ENCODE measurements around the gene NRP2.

NRP2 gene

DNA sequence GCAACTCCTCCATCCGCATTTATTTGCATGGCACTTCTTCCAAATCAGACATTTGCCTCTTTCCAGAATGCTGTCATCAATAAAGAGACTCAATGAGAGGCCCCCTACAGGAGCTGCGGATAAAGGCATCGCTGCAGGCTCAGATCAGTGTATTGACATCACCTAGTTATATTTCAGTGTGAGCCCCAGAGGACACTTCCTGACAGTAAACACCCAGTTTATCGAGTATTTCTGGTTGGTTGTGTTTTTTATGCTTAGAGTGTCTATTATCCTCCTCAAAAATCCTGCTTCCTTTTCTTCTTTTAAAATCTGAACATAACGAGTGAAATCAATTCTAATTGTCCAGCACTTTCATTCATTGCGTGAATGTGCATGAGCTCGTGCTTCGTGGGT, 38.8 kb downstream of the NRP2 start:
- no peak for DNase-seq
- TF ChIP-seq EZH2 (IDR thresholded peaks at IDR 0.05; ENCODE audit: borderline replicate concordance, low read depth, low read length, severe bottlenecking): no peak
- TF ChIP-seq, protein P1, sequence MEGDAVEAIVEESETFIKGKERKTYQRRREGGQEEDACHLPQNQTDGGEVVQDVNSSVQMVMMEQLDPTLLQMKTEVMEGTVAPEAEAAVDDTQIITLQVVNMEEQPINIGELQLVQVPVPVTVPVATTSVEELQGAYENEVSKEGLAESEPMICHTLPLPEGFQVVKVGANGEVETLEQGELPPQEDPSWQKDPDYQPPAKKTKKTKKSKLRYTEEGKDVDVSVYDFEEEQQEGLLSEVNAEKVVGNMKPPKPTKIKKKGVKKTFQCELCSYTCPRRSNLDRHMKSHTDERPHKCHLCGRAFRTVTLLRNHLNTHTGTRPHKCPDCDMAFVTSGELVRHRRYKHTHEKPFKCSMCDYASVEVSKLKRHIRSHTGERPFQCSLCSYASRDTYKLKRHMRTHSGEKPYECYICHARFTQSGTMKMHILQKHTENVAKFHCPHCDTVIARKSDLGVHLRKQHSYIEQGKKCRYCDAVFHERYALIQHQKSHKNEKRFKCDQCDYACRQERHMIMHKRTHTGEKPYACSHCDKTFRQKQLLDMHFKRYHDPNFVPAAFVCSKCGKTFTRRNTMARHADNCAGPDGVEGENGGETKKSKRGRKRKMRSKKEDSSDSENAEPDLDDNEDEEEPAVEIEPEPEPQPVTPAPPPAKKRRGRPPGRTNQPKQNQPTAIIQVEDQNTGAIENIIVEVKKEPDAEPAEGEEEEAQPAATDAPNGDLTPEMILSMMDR (IDR thresholded peaks at IDR 0.05; ENCODE audit: borderline replicate concordance, extremely low read depth, low read length, poor library complexity, severe bottlenecking): peak; percentile 31

DNA sequence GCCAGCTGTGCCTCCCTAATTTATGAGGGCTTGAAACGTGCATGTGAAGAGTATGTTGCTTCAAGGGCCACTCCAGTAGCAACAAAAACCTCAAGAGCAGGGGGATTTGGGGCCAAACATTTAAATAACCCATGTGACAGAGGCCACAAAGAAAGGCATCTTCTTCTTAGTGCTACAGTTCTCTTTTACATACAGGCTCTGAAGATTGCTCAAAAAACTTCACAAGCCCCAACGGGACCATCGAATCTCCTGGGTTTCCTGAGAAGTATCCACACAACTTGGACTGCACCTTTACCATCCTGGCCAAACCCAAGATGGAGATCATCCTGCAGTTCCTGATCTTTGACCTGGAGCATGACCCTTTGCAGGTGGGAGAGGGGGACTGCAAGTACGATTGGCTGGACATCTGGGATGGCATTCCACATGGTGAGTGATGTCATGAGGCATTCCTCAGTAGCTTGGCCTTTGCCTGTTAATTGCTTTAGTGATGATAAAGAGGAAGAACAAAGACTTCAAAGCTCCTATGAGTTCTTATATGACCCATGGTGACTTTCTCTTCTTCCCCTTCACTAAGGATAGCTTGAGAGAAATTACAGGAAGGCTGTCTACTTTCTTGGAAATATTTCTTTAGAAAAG, 40.1 kb downstream of the NRP2 start:
- no peak overlapping the region for H3K4me3 ChIP-seq (ENCODE audit: low read depth in 1 of 2, low read length in 2 of 2)
- H3K9ac ChIP-seq (ENCODE audit: low read depth, low read length): no peak overlapping the region
- no peaks in the 10 kb centered on the region for H3K79me2 ChIP-seq (ENCODE audit: insufficient read depth, low read length)
- no peaks in the 10 kb centered on the region for H3K4me1 ChIP-seq (ENCODE audit: insufficient read depth, low read length)
- H3K9me3 ChIP-seq (ENCODE audit: insufficient read depth, low read length, severe bottlenecking): no peaks in the 10 kb centered on the region
- DNase-seq (no peak), ATAC-seq (ENCODE audit: insufficient read depth, low read depth) (no peak)
- no peak overlapping the region for H3K27ac ChIP-seq (ENCODE audit: low read length)
- H4K20me1 ChIP-seq (ENCODE audit: insufficient read depth, low read length): no peaks in the 10 kb centered on the region
- H2AFZ ChIP-seq (ENCODE audit: low read depth, low read length): no peak overlapping the region
- no peak overlapping the region for H3K4me2 ChIP-seq (ENCODE audit: insufficient read depth, low read length)
- no peaks in the 10 kb centered on the region for H3K36me3 ChIP-seq (ENCODE audit: insufficient read depth, low read length)
- no peak for TF ChIP-seq EZH2 (IDR thresholded peaks at IDR 0.05; ENCODE audit: borderline replicate concordance, low read depth, low read length, severe bottlenecking)
- TF ChIP-seq, protein P1 (IDR thresholded peaks at IDR 0.05; ENCODE audit: borderline replicate concordance, extremely low read depth, low read length, poor library complexity, severe bottlenecking): no peak
- H3K27me3 ChIP-seq (ENCODE audit: insufficient read depth, low read length, poor library complexity): no peaks in the 10 kb centered on the region

More for the DNA sequence above, 38.8 kb downstream of the NRP2 start:
- H4K20me1 ChIP-seq (ENCODE audit: insufficient read depth, low read length): no peaks in the 10 kb centered on the region
- H3K4me3 ChIP-seq (ENCODE audit: low read depth in 1 of 2, low read length in 2 of 2): no peak overlapping the region
- no peaks in the 10 kb centered on the region for H3K4me1 ChIP-seq (ENCODE audit: insufficient read depth, low read length)
- no peak overlapping the region for H2AFZ ChIP-seq (ENCODE audit: low read depth, low read length)
- no peaks in the 10 kb centered on the region for H3K79me2 ChIP-seq (ENCODE audit: insufficient read depth, low read length)
- no peak overlapping the region for H3K27ac ChIP-seq (ENCODE audit: low read length)
- no peaks in the 10 kb centered on the region for H3K9me3 ChIP-seq (ENCODE audit: insufficient read depth, low read length, severe bottlenecking)
- H3K4me2 ChIP-seq (ENCODE audit: insufficient read depth, low read length): no peak overlapping the region
- H3K9ac ChIP-seq (ENCODE audit: low read depth, low read length): no peak overlapping the region
- H3K27me3 ChIP-seq (ENCODE audit: insufficient read depth, low read length, poor library complexity): no peaks in the 10 kb centered on the region
- no peak for ATAC-seq (ENCODE audit: insufficient read depth, low read depth)
- H3K36me3 ChIP-seq (ENCODE audit: insufficient read depth, low read length): no peaks in the 10 kb centered on the region

DNA sequence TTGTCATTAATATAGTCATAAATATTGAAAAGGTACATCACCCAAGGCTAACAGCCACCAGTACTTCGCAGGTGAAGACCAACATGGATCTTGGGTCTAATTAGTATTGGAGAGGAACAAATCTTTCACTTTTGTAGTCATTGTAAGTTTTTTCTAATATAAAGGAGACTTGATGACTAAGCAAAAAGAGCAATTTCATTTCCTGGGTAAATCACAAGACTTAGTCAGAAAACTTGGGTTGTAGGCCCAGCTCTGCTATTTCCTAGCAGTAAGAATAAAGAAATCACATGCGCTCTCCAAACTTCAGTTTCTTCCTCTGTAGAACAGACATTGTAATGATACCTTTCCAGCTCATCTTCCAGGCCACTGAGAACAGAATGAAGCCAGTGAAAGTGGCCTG, 40.9 kb downstream of the NRP2 start:
- Histone ChIP-seq H3K9me3 (ENCODE audit: insufficient read depth, low read length, severe bottlenecking) (no peaks in the 10 kb centered on the region), H3K4me3 (ENCODE audit: low read depth in 1 of 2, low read length in 2 of 2) (no peak overlapping the region), H2AFZ (ENCODE audit: low read depth, low read length) (no peak overlapping the region), H3K9ac (ENCODE audit: low read depth, low read length) (no peak overlapping the region), H3K79me2 (ENCODE audit: insufficient read depth, low read length) (no peaks in the 10 kb centered on the region), H3K4me2 (ENCODE audit: insufficient read depth, low read length) (no peak overlapping the region), H4K20me1 (ENCODE audit: insufficient read depth, low read length) (no peaks in the 10 kb centered on the region), H3K27ac (ENCODE audit: low read length) (no peak overlapping the region), H3K27me3 (ENCODE audit: insufficient read depth, low read length, poor library complexity) (no peaks in the 10 kb centered on the region), H3K4me1 (ENCODE audit: insufficient read depth, low read length) (no peaks in the 10 kb centered on the region), H3K36me3 (ENCODE audit: insufficient read depth, low read length) (no peaks in the 10 kb centered on the region)
- ATAC-seq (ENCODE audit: insufficient read depth, low read depth): no peak
- DNase-seq: no peak
- TF ChIP-seq, protein P1 (IDR thresholded peaks at IDR 0.05; ENCODE audit: borderline replicate concordance, extremely low read depth, low read length, poor library complexity, severe bottlenecking): no peak
- TF ChIP-seq EZH2 (IDR thresholded peaks at IDR 0.05; ENCODE audit: borderline replicate concordance, low read depth, low read length, severe bottlenecking): no peak
